Spleen (tissue), 11 donors: Measurements from ENCODE around the gene TIMM21. TPM values are rescaled to one million over a fixed set of nuclear protein-coding genes. Genes with fewer than 3 reads are reported as not detected.
A peak's percentile ranks its signal among the peaks of the same experiment; 100 is the strongest.

Experiments
- DNase-seq: peaks from one replicate; pipeline ENCODE4 v3.0.0-alpha.2; 2020
- H3K27ac ChIP-seq, 8 donors: fragments of 200-600 bp; sonication (generic) in 7 of 8; 1 replicate in 4 of 8; 2 replicates in 4 of 8; pipeline versions ENCODE4 v1.5.0 to v1.8.0; 2016 to 2021; ENCODE audit warnings: inconsistent platforms in 4 of 8, mild to moderate bottlenecking in 4 of 8, moderate library complexity in 1 of 8
- H3K27me3 ChIP-seq, 7 donors: fragments of 200-600 bp; sonication (generic) in 6 of 7; replicated peaks in 1 of 7; 1 replicate in 4 of 7; 2 replicates in 3 of 7; pipeline versions ENCODE4 v1.5.0 to v1.8.0; 2016 to 2021; ENCODE audit warnings: inconsistent platforms in 3 of 7, mild to moderate bottlenecking in 1 of 7
- H3K36me3 ChIP-seq, 6 donors: fragments of 200-600 bp; sonication (generic) in 5 of 6; 1 replicate in 4 of 6; 2 replicates in 2 of 6; pipeline versions ENCODE4 v1.5.0 to v1.8.0; 2016 to 2021; ENCODE audit warnings: inconsistent platforms in 2 of 6
- H3K4me1 ChIP-seq, 6 donors: fragments of 200-600 bp; sonication (generic) in 5 of 6; 1 replicate in 3 of 6; 2 replicates in 3 of 6; pipeline versions ENCODE4 v1.5.0 to v1.8.0; 2016 to 2021; ENCODE audit warnings: inconsistent platforms in 3 of 6
- H3K4me3 ChIP-seq, 8 donors: fragments of 200-600 bp; sonication (generic) in 7 of 8; 1 replicate in 4 of 8; 2 replicates in 4 of 8; pipeline versions ENCODE4 v1.5.0 to v1.8.0; 2016 to 2021; ENCODE audit warnings: inconsistent platforms in 4 of 8, mild to moderate bottlenecking in 4 of 8, moderate library complexity in 2 of 8
- H3K9me3 ChIP-seq, 8 donors: fragments of 200-600 bp; sonication (generic) in 7 of 8; 1 replicate in 4 of 8; 2 replicates in 4 of 8; pipeline versions ENCODE4 v1.5.0 to v1.8.0; 2016 to 2021; ENCODE audit warnings: inconsistent platforms in 4 of 8
- CTCF ChIP-seq, 11 experiments: fragments of 200-600 bp in 7 of 11; fragments of 450-650 bp in 4 of 11; sonication (generic) in 4 of 11; IDR thresholded peaks in 8 of 11; conservative IDR thresholded peaks in 3 of 11; 1 replicate in 7 of 11; 2 replicates in 4 of 11; pipeline versions ENCODE4 v1.4.0 to v1.8.0; 2016 to 2021; ENCODE audit warnings: antibody characterized with exemption in 11 of 11, inconsistent platforms in 4 of 11, mild to moderate bottlenecking in 1 of 11
- POLR2A ChIP-seq, 3 donors: fragments of 450-650 bp; IDR thresholded peaks; one replicate each; pipeline ENCODE4 v1.5.1; 2017; ENCODE audit warnings: antibody characterized with exemption in 3 of 3, mild to moderate bottlenecking in 1 of 3
- POLR2AphosphoS5 ChIP-seq, 3 donors: sonication (generic); formaldehyde crosslinking; IDR thresholded peaks; one replicate each; pipeline ENCODE4 v1.5.1; 2017; ENCODE audit warnings: antibody characterized with exemption in 3 of 3
- WGBS, 5 donors: extraction: QIAGEN DNeasy Blood & Tissue Kit in 3 of 5; methylation state at CpG; one replicate each; pipeline versions ENCODE4 v1.1.5 to v1.1.7; 2013 to 2018; 5-methylcytosine and 5-hydroxymethylcytosine counted together
- intact Hi-C: fragments of 100-400 bp; cut with DNase I; formaldehyde crosslinking; loops from one replicate; pipeline ENCODE4 v1.15.0; 2023; ENCODE audit warnings: low total_unique reads
- polyA plus RNA-seq, 3 donors: library from polyadenylated mRNA; stranded (reverse); fragments of 200-250 nt; gene quantifications; one replicate each; pipeline ENCODE4 v1.2.1, GENCODE V29; 2013
- total RNA-seq, 7 donors: library from RNA; depleted of rRNA in 3 of 7; stranded (reverse); fragments of >200 nt in 3 of 7; fragmentation: NEBNext Ultra II Directional in 4 of 7; extraction: Animal tissue kit (Norgen Biotek cat#: 25700) in 4 of 7; gene quantifications; one replicate each; pipeline versions ENCODE4 v1.1.0 to v1.2.1, GENCODE V29; 2016 to 2021
- donor health status: healthy with polysubstance abuse.
- donor health status: DM: no; HTN: no; CAD: no; lungs with moderate emphysema.
- donor health status: DM: no; HTN: no; CAD: no.
- donor health status: Bipolar disorder and iron deficiency.
- donor health status: healthy.
- donor health status: DM: no; HTN: no; CAD: no.
- donor health status: DM: yes; HTN: yes; CAD: no.

Gene TIMM21
- total and polyA plus RNA-seq, 10 donors: 13.5 to 34.7 (median 22.9) TPM

- TF ChIP-seq CTCF (IDR thresholded peaks at IDR 0.05 in 8 of 11, conservative IDR thresholded peaks at IDR 0.05 in 3 of 11) (no peak), POLR2AphosphoS5 (IDR thresholded peaks at IDR 0.05) (no peak), POLR2A (IDR thresholded peaks at IDR 0.05) (no peak)
- no peaks in the 10 kb centered on the region for H3K27me3 ChIP-seq
- no peaks in the 10 kb centered on the region for H3K9me3 ChIP-seq
- no peak overlapping the region for H3K4me3 ChIP-seq
- intact Hi-C loops: no loop called here
- peak overlapping the region in 4 of 8 donors; percentile 28 to 51 (median 46) for H3K27ac ChIP-seq
- WGBS, 5 donors: 48 to 66% (median 57%) methylated on average over 11 of the region's 11 CpGs
- H3K4me1 ChIP-seq: peaks cover 0 to 14% (median 0%) of the 10 kb centered on the region in 6 donors
- H3K36me3 ChIP-seq: peaks cover 0 to 42% (median 26%) of the 10 kb centered on the region in 6 donors
- no peak for DNase-seq
These were observed 14.8 kb downstream of the TIMM21 start for GRCh38 chr18:74163019-74163660.

GRCh38 chr18:74166386-74166785 lies 18.1 kb downstream of the TIMM21 start:
- Histone ChIP-seq H3K27ac (no peak overlapping the region), H3K27me3 (peaks cover 0 to 5% (median 0%) of the 10 kb centered on the region in 7 donors), H3K9me3 (no peaks in the 10 kb centered on the region), H3K4me1 (peaks cover 0 to 14% (median 0%) of the 10 kb centered on the region in 6 donors), H3K36me3 (peaks cover 0 to 10% (median 0%) of the 10 kb centered on the region in 6 donors), H3K4me3 (no peak overlapping the region)
- DNase-seq: no peak
- 72 to 83% (median 81%) methylated on average over 7 of the region's 7 CpGs for WGBS, 5 donors
- intact Hi-C loops: no loop called here
- TF ChIP-seq CTCF (IDR thresholded peaks at IDR 0.05 in 8 of 11, conservative IDR thresholded peaks at IDR 0.05 in 3 of 11): no peak
- TF ChIP-seq POLR2AphosphoS5 (IDR thresholded peaks at IDR 0.05): no peak
- TF ChIP-seq POLR2A (IDR thresholded peaks at IDR 0.05): no peak

- no peak for DNase-seq
- TF ChIP-seq POLR2A (IDR thresholded peaks at IDR 0.05) (no peak), POLR2AphosphoS5 (IDR thresholded peaks at IDR 0.05) (no peak), CTCF (IDR thresholded peaks at IDR 0.05 in 8 of 11, conservative IDR thresholded peaks at IDR 0.05 in 3 of 11) (no peak)
- Histone ChIP-seq H3K36me3 (no peaks in the 10 kb centered on the region), H3K4me1 (peaks cover 0 to 3% (median 0%) of the 10 kb centered on the region in 6 donors), H3K4me3 (peak overlapping the region in 4 of 8 donors; percentile 7 to 54 (median 19)), H3K9me3 (no peaks in the 10 kb centered on the region), H3K27me3 (peaks cover 0 to 28% (median 0%) of the 10 kb centered on the region in 7 donors), H3K27ac (no peak overlapping the region)
- 52 to 80% (median 59%) methylated on average over 11 to 12 of the region's 12 CpGs for WGBS, 5 donors
- intact Hi-C loops: no loop called here
These were observed 23.7 kb downstream of the TIMM21 start for GRCh38 chr18:74171910-74172606.
